Right atrium auricular region (tissue), 2 donors: ENCODE measurements around the gene TMEM200A. TPM values are rescaled to one million over a fixed set of nuclear protein-coding genes. Genes with fewer than 3 reads are reported as not detected.

Experiments
- DNase-seq: peaks from one replicate; pipeline ENCODE4 v3.0.0-alpha.2; 2019; ENCODE audit warnings: low spot score
- H3K27ac ChIP-seq, 2 donors: fragments of 200-600 bp; sonication (generic); 1 replicate in 1 of 2; 2 replicates in 1 of 2; pipeline ENCODE4 v1.5.1; 2016 to 2019
- H3K27me3 ChIP-seq, 2 donors: fragments of 200-600 bp; sonication (generic); one replicate each; pipeline versions ENCODE4 v1.5.1 to v1.6.0; 2017 to 2019
- H3K36me3 ChIP-seq: fragments of 200-600 bp; sonication (generic); one replicate; pipeline ENCODE4 v1.5.1; 2016
- H3K4me1 ChIP-seq, 2 donors: fragments of 200-600 bp; sonication (generic); one replicate each; pipeline versions ENCODE4 v1.5.1 to v1.6.0; 2017 to 2019
- H3K4me3 ChIP-seq, 2 donors: fragments of 200-600 bp; sonication (generic); 1 replicate in 1 of 2; 2 replicates in 1 of 2; pipeline ENCODE4 v1.5.1; 2017 to 2019; ENCODE audit warnings: mild to moderate bottlenecking in 1 of 2, moderate library complexity in 1 of 2
- H3K9me3 ChIP-seq, 2 donors: fragments of 200-600 bp; sonication (generic); one replicate each; pipeline ENCODE4 v1.5.1; 2019
- CTCF ChIP-seq, 2 donors: fragments of 200-600 bp; sonication (generic); IDR thresholded peaks; one replicate each; pipeline ENCODE4 v1.5.1; 2019; ENCODE audit warnings: antibody characterized with exemption in 2 of 2
- total RNA-seq, 2 donors: library from RNA; depleted of rRNA; stranded (reverse); fragments of >200 nt; gene quantifications; one replicate each; pipeline ENCODE4 v1.1.0, GENCODE V29; 2016

Gene TMEM200A
- total RNA-seq, 2 donors from 2014 or later, result 0.63 TPM; not detected in 1

DNA sequence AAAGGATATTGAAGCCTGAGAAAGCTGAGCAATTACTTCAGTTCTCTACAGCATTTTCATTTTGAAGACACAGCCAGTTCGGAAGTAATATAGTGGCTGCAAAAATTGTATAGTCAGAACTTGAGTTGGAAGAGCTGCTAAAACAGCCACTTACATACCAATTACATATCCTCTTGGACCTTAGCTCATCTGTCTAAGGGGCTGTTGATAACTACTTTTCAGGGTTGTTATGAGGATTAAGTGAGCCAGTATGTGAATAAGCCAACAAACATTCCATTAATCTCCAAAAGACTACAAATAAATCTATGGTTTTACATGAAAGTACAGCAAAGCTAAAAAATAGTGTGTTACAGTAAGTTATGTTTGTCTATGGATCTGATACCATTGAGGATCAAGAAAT is 59.7 kb downstream of the TMEM200A start:
- Histone ChIP-seq H3K4me1 (no peaks in the 10 kb centered on the region), H3K9me3 (no peaks in the 10 kb centered on the region), H3K27me3 (no peaks in the 10 kb centered on the region), H3K27ac (no peak overlapping the region), H3K4me3 (no peak overlapping the region), H3K36me3 (no peaks in the 10 kb centered on the region)
- DNase-seq, result no peak
- TF ChIP-seq CTCF (IDR thresholded peaks at IDR 0.05), result no peak

DNA sequence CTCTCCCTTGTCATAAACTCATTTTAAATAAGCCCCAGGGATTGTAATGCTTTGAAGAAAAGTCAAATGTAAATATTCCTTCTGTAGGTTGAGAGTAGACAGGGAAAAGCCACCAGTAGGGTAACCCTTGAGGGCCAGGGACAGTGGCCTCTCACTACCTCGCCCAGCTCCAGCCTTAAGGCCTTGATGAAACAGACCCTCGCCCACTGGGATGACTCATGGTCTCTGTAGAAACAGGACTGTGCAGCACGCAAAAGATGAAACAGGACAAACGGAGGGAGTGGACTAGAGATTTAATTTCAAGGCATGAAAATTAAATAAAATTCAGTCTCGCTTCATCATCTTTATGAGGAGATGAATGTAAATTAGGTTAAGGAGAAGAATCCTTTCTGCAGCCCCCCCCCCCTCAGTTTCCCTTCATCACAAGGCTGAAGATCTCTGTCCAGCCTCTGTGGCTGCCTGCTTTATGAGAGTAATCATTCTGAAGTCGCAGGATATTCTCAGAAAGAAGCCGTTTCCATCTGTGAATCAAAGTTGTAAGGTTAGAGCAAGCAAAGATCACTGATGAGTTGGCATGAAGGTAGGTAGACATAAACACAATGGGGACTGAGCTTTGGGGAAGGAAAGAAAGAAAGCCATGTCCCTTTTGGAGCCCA is 60.4 kb downstream of the TMEM200A start:
- no peak for DNase-seq
- H3K36me3 ChIP-seq, result no peaks in the 10 kb centered on the region
- no peaks in the 10 kb centered on the region for H3K4me1 ChIP-seq
- no peaks in the 10 kb centered on the region for H3K9me3 ChIP-seq
- no peak for TF ChIP-seq CTCF (IDR thresholded peaks at IDR 0.05)
- no peak overlapping the region for H3K4me3 ChIP-seq
- no peaks in the 10 kb centered on the region for H3K27me3 ChIP-seq
- no peak overlapping the region for H3K27ac ChIP-seq

GRCh38 chr6:130431346-130431852 is 65.6 kb downstream of the TMEM200A start:
- no peak overlapping the region for H3K4me3 ChIP-seq
- H3K36me3 ChIP-seq, result no peaks in the 10 kb centered on the region
- DNase-seq, result no peak
- H3K27me3 ChIP-seq, result no peaks in the 10 kb centered on the region
- no peaks in the 10 kb centered on the region for H3K4me1 ChIP-seq
- no peak overlapping the region for H3K27ac ChIP-seq
- no peaks in the 10 kb centered on the region for H3K9me3 ChIP-seq
- no peak for TF ChIP-seq CTCF (IDR thresholded peaks at IDR 0.05)

DNA sequence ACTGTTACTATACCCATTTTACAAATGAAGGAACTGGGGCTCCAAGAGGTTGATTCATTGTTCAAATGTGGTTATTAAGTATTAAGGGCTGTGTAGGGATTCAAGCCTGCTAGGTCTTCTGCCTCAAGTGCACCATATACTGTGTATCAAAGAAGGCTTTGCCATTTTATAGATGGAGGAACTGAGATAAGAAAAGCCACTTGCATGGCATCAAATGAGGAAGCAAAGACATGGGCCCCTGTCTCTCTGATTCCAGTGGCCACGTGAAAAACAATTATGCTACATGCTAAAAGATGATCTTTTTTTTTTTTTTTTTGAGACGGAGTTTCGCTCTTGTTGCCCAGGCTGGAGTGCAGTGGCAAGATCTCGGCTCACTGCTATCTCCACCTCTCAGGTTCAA is 67.0 kb downstream of the TMEM200A start:
- no peak for TF ChIP-seq CTCF (IDR thresholded peaks at IDR 0.05)
- Histone ChIP-seq H3K4me1 (no peaks in the 10 kb centered on the region), H3K27me3 (no peaks in the 10 kb centered on the region), H3K9me3 (no peaks in the 10 kb centered on the region), H3K27ac (no peak overlapping the region), H3K4me3 (no peak overlapping the region), H3K36me3 (no peaks in the 10 kb centered on the region)
- no peak for DNase-seq

DNA sequence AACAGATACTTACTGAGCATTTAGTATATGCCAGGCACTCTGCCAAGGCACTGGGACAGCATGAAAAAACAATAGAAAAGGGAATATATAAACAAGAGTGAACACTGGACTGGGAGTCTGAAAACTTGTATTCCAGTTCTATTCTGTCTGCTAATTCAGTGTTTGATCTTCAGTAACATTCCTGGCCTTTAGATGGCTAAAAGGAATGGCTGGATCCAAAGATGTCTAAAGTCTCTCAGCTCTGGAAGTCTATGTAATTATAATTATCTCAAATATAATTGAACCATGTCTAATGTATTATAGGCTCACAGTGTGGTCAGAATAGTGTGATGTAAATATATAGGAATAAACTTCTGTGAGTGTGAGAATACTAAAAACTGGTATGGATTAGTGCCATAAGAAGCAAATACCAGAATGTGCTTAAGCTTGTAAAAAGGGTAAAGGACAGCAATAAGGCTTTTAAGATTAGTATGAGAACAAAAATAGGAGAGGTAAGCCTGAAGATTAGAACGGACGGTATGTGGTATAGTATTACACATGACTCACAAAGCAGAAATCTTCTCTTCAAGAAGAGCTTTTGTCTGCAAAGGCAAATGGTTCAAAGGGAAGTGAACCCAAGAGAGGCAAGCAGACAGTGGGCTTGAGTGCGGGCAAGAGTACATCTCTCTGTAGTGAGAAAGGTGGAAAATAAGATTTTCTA is 68.5 kb downstream of the TMEM200A start:
- H3K36me3 ChIP-seq, result no peaks in the 10 kb centered on the region
- no peaks in the 10 kb centered on the region for H3K4me1 ChIP-seq
- no peak overlapping the region for H3K27ac ChIP-seq
- no peak overlapping the region for H3K4me3 ChIP-seq
- no peaks in the 10 kb centered on the region for H3K27me3 ChIP-seq
- H3K9me3 ChIP-seq, result no peaks in the 10 kb centered on the region
- TF ChIP-seq CTCF (IDR thresholded peaks at IDR 0.05), result no peak
- DNase-seq, result no peak
